C4-2B (cell line): ENCODE data around the gene KSR2.

ENCODE experiments used
- H3K27ac ChIP-seq: fragments of 450-650 bp; 2 replicates; pipeline ENCODE4 v1.5.1; 2017
- CTCF ChIP-seq: fragments of 450-650 bp; conservative IDR thresholded peaks from 2 replicates; pipeline ENCODE4 v1.5.1; 2017; ENCODE audit warnings: mild to moderate bottlenecking
- ZFX ChIP-seq: fragments of 450-650 bp; IDR thresholded peaks from 2 replicates; pipeline ENCODE4 v1.6.1; 2017

The KSR2 gene

GRCh38 chr12:117702741-117703140 is 266.0 kb downstream of the KSR2 start:
- TF ChIP-seq ZFX (no peak), CTCF (no peak)
- no peak overlapping the region for H3K27ac ChIP-seq

- no peak overlapping the region for H3K27ac ChIP-seq
- TF ChIP-seq ZFX: no peak
- no peak for TF ChIP-seq CTCF
These were observed 269.2 kb downstream of the KSR2 start for GRCh38 chr12:117699575-117699974.

GRCh38 chr12:117699118-117699517 is 269.7 kb downstream of the KSR2 start:
- H3K27ac ChIP-seq: no peak overlapping the region
- TF ChIP-seq CTCF: no peak
- TF ChIP-seq ZFX: no peak

GRCh38 chr12:117695956-117696355 is 272.8 kb downstream of the KSR2 start:
- no peak for TF ChIP-seq CTCF
- H3K27ac ChIP-seq: no peak overlapping the region

GRCh38 chr12:117692512-117692911 is 276.3 kb downstream of the KSR2 start:
- TF ChIP-seq CTCF: no peak
- H3K27ac ChIP-seq: no peak overlapping the region

- H3K27ac ChIP-seq: no peak overlapping the region
- TF ChIP-seq ZFX: no peak
- no peak for TF ChIP-seq CTCF
These were observed 278.9 kb downstream of the KSR2 start for GRCh38 chr12:117689857-117690256.

GRCh38 chr12:117688446-117688845 is 280.3 kb downstream of the KSR2 start:
- TF ChIP-seq ZFX (no peak), CTCF (no peak)
- H3K27ac ChIP-seq: no peak overlapping the region
